ENCODE measurements around the gene GHITM. TPM values are rescaled to one million over a fixed set of nuclear protein-coding genes. Genes with fewer than 3 reads are reported as not detected.

The GHITM gene
- total RNA-seq, 6 donors from 2014 or later, result 40.9 to 130 (median 113) TPM

DNA sequence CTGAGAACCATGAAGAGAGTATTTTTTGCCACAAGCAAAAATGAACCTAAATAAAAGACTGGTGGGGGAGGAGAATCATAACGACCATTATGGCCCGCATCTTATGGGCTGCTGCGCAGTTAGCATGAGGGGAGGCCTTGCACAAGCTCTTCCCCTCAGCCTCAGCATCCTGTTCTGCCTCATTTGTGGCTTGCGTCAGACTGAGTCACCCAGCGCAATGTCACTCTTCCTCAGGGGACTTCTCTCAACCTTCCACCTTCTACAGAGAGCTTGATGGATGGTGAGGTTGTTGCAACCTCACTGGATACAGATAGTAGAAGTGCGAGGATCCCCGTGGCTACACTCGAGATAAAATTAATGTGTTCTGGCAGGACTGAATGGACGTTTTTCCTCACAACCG, 17.5 kb downstream of the GHITM start:
- Histone ChIP-seq H3K4me3 (no peak overlapping the region), H3K36me3 (peaks cover 11 to 39% (median 33%) of the 10 kb centered on the region in 4 donors), H3K27ac (no peak overlapping the region), H3K4me1 (peaks cover 0 to 2% (median 0%) of the 10 kb centered on the region in 4 donors), H3K9me3 (no peaks in the 10 kb centered on the region), H3K27me3 (no peaks in the 10 kb centered on the region)
- DNase-seq (peak in 1 of 2 donors; percentile 68), ATAC-seq (ENCODE audit: low FRiP score in 2 of 2) (peak; percentile 49 to 57)
- peak in 1 of 2 donors; percentile 38 for TF ChIP-seq POLR2AphosphoS5 (IDR thresholded peaks at IDR 0.05)
- no peak for TF ChIP-seq EP300 (IDR thresholded peaks at IDR 0.05)
- WGBS, 2 donors, result 58 to 64% methylated on average over 10 of the region's 10 CpGs

GRCh38 chr10:84158061-84158460, 18.8 kb downstream of the GHITM start:
- Histone ChIP-seq H3K4me1 (peaks cover 0 to 2% (median 0%) of the 10 kb centered on the region in 4 donors), H3K4me3 (no peak overlapping the region), H3K9me3 (no peaks in the 10 kb centered on the region), H3K27ac (no peak overlapping the region), H3K27me3 (no peaks in the 10 kb centered on the region), H3K36me3 (peaks cover 5 to 27% (median 22%) of the 10 kb centered on the region in 4 donors)
- DNase-seq (no peak), ATAC-seq (ENCODE audit: low FRiP score in 2 of 2) (no peak)
- WGBS, 2 donors, result 64 to 69% methylated on average over 2 of the region's 2 CpGs
- TF ChIP-seq POLR2AphosphoS5 (IDR thresholded peaks at IDR 0.05) (no peak), POLR2A (IDR thresholded peaks at IDR 0.05) (no peak), EP300 (IDR thresholded peaks at IDR 0.05) (no peak)
- TF ChIP-seq, protein P1, sequence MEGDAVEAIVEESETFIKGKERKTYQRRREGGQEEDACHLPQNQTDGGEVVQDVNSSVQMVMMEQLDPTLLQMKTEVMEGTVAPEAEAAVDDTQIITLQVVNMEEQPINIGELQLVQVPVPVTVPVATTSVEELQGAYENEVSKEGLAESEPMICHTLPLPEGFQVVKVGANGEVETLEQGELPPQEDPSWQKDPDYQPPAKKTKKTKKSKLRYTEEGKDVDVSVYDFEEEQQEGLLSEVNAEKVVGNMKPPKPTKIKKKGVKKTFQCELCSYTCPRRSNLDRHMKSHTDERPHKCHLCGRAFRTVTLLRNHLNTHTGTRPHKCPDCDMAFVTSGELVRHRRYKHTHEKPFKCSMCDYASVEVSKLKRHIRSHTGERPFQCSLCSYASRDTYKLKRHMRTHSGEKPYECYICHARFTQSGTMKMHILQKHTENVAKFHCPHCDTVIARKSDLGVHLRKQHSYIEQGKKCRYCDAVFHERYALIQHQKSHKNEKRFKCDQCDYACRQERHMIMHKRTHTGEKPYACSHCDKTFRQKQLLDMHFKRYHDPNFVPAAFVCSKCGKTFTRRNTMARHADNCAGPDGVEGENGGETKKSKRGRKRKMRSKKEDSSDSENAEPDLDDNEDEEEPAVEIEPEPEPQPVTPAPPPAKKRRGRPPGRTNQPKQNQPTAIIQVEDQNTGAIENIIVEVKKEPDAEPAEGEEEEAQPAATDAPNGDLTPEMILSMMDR (IDR thresholded peaks at IDR 0.05), result no peak

DNA sequence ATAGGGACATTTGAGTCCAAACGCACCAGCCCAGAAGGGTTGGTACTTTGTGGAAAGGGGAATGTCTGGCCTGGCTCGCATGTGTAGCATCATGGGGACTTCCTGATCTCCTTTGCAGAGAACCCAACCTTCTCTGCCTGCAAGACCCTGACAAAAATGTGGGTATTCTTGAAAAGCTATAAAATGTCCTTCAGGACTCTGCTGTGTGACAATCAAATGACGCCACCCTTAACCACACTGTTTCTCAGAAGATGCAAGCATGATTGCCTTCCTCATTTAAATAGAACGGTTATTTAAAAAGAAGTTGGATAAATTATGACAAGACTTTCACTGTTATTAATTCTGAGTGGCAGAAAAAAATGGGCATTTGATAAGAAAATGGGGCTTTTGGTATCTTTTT, 19.2 kb downstream of the GHITM start:
- no peak for ATAC-seq (ENCODE audit: low FRiP score in 2 of 2)
- WGBS, 2 donors, result 58 to 67% methylated on average over 4 of the region's 4 CpGs

DNA sequence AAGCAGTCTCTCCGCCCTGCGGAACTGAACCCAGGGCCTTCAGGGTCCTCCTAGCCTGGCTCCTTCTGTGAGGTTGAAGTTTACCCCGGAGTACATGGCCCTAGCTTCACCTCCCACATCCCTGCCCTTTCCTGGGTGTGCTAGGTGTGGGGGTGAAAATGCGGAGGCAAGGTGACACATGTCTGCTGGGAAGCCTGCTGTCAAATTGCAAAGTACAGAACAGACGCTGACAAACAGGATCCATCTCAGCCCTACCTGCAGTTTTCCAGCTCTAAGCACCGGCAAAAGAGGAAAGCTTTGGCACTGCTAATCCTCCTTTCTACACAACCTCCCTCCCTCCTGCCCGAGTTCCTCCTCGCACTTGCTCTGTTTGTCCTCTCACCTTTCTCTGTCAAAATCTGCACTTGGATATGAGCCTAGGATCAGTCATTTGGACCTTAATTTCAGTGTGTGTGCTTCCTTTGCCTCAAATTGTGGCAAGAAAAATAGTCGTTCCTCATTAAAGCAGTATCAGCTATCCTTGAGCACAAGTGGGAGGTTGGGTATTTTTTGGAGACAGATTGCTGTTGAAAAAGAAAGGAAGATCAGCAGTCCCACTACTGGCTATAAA, 19.9 kb downstream of the GHITM start:
- H3K36me3 ChIP-seq, result peaks cover 5 to 15% (median 12%) of the 10 kb centered on the region in 4 donors
- ATAC-seq (ENCODE audit: low FRiP score in 2 of 2), result no peak
- H3K4me3 ChIP-seq, result no peak overlapping the region

More for the DNA sequence above, 19.2 kb downstream of the GHITM start:
- DNase-seq, result no peak
- Histone ChIP-seq H3K27me3 (no peaks in the 10 kb centered on the region), H3K4me3 (no peak overlapping the region), H3K27ac (no peak overlapping the region), H3K9me3 (no peaks in the 10 kb centered on the region), H3K4me1 (peaks cover 0 to 2% (median 0%) of the 10 kb centered on the region in 4 donors), H3K36me3 (peaks cover 5 to 22% (median 17%) of the 10 kb centered on the region in 4 donors)
- TF ChIP-seq, protein P1 (IDR thresholded peaks at IDR 0.05), result no peak
- TF ChIP-seq POLR2A (IDR thresholded peaks at IDR 0.05) (no peak), POLR2AphosphoS5 (IDR thresholded peaks at IDR 0.05) (no peak), EP300 (IDR thresholded peaks at IDR 0.05) (no peak)

GRCh38 chr10:84160663-84161362, 21.5 kb downstream of the GHITM start:
- 50% methylated on average over 6 of the region's 6 CpGs for WGBS, 2 donors
- DNase-seq (no peak), ATAC-seq (ENCODE audit: low FRiP score in 2 of 2) (no peak)
- no peaks in the 10 kb centered on the region for H3K36me3 ChIP-seq
- no peak overlapping the region for H3K27ac ChIP-seq
- H3K4me1 ChIP-seq, result peaks cover 0 to 2% (median 0%) of the 10 kb centered on the region in 4 donors
- H3K4me3 ChIP-seq, result no peak overlapping the region
- no peaks in the 10 kb centered on the region for H3K27me3 ChIP-seq
- TF ChIP-seq EP300 (IDR thresholded peaks at IDR 0.05) (no peak), POLR2A (IDR thresholded peaks at IDR 0.05) (no peak), POLR2AphosphoS5 (IDR thresholded peaks at IDR 0.05) (no peak)
- TF ChIP-seq, protein P1 (IDR thresholded peaks at IDR 0.05), result no peak
- H3K9me3 ChIP-seq, result no peaks in the 10 kb centered on the region

More for the DNA sequence above, 19.9 kb downstream of the GHITM start:
- TF ChIP-seq EP300 (IDR thresholded peaks at IDR 0.05), result no peak
- TF ChIP-seq, protein P1 (IDR thresholded peaks at IDR 0.05), result no peak
- no peak for TF ChIP-seq POLR2A (IDR thresholded peaks at IDR 0.05)
- TF ChIP-seq POLR2AphosphoS5 (IDR thresholded peaks at IDR 0.05), result no peak
- no peak overlapping the region for H3K27ac ChIP-seq
- H3K4me1 ChIP-seq, result peaks cover 0 to 2% (median 0%) of the 10 kb centered on the region in 4 donors
- no peak for DNase-seq
- WGBS, 2 donors, result 31% methylated on average over 9 of the region's 9 CpGs
- no peaks in the 10 kb centered on the region for H3K9me3 ChIP-seq
- H3K27me3 ChIP-seq, result no peaks in the 10 kb centered on the region

Measured in upper lobe of left lung (tissue), 6 donors.